ENCODE results near the gene MAP4K4. TPM values are rescaled to one million over a fixed set of nuclear protein-coding genes. Genes with fewer than 3 reads are reported as not detected.

Gene MAP4K4
- total RNA-seq, 4 donors from 2014 or later = 79.3 to 104 (median 95.0) TPM

DNA sequence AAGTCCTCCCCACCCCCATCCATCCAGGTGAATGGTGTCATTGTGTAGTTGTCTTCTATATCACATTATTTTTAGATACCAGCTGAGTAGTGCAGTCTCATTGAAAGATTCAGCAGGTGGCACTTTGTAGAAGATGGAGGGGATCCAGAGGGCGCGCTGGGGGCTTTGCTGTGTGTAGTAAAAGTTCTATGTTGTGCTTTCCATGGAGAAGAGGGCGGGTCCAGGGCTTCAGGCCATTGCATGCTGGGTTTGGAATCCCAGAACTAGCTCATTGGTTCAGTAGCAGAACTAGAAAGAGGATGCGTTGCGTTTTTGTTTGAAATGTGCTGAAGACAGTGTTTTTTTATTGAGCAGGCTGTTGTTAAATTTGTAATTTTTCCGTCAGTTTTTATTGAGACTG, 120.0 kb downstream of the MAP4K4 start:
- TF ChIP-seq, protein P1, sequence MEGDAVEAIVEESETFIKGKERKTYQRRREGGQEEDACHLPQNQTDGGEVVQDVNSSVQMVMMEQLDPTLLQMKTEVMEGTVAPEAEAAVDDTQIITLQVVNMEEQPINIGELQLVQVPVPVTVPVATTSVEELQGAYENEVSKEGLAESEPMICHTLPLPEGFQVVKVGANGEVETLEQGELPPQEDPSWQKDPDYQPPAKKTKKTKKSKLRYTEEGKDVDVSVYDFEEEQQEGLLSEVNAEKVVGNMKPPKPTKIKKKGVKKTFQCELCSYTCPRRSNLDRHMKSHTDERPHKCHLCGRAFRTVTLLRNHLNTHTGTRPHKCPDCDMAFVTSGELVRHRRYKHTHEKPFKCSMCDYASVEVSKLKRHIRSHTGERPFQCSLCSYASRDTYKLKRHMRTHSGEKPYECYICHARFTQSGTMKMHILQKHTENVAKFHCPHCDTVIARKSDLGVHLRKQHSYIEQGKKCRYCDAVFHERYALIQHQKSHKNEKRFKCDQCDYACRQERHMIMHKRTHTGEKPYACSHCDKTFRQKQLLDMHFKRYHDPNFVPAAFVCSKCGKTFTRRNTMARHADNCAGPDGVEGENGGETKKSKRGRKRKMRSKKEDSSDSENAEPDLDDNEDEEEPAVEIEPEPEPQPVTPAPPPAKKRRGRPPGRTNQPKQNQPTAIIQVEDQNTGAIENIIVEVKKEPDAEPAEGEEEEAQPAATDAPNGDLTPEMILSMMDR (IDR thresholded peaks at IDR 0.05; ENCODE audit: low read depth) = no peak

DNA sequence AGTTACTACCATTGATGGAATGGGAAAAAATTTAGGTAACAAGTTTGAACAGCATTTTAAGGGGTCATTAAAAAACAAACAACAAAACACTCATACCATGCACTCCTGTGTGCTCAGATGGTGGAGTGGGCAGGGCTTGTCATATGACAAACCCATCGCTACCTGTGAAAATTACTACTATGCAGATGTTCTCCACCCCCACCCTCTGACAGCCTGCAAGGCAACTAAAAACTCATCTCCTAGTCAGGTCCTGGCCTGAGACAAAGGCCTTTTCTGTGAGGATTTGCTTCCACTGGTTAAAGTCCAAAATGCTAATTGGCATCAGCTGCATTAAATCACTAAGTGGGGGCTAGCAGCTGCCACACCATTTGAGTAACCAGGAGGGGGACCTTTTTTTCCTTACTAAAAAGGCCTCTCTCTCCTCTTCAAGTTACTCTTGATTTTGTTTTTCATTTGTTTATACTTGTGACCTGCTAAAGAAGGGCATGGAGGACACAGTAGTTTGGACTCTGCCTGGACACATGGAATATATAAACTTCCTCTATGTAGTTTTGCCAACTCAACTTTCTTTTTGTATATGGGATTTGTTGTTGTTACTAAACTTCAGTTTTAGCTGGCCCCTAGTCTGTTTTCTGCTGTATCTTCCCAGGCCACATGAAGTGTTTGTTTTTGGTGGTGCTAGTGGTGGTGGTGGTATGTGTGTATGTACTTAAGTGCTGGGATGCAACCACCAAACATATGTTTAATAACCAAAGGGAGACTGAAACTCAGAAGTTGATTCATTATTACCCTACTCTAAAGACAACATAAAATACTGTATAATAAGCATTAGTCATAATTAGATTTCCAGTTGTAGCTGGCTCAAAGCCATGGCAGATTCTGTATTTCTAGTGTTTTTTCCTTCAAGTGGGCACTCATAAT, 121.3 kb downstream of the MAP4K4 start:
- TF ChIP-seq, protein P1 (IDR thresholded peaks at IDR 0.05; ENCODE audit: low read depth) = no peak

DNA sequence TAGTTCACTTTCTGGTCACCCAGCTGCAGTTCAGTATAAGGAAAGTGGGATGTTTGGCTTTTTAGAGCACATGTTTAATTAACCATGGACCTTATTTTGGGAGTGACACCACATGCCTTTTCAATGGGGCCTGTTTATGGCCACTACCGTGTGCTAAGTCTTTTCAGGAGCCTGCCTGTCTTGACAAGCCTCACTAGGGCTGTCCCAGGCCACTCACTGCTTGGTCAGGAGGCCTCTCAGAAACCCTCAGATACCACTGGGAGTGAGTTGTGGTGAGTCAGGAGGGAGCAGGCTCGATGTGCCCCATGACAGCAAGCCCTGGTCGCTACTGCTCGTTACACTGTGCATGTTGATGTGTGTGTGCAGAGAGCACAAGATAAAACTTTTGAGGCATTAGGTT, 123.0 kb downstream of the MAP4K4 start:
- TF ChIP-seq, protein P1 (IDR thresholded peaks at IDR 0.05; ENCODE audit: low read depth) = no peak

GRCh38 chr2:101821059-101821805, 123.7 kb downstream of the MAP4K4 start:
- TF ChIP-seq, protein P1 (IDR thresholded peaks at IDR 0.05; ENCODE audit: low read depth) = no peak

GRCh38 chr2:101821828-101822458, 124.4 kb downstream of the MAP4K4 start:
- TF ChIP-seq, protein P1 (IDR thresholded peaks at IDR 0.05; ENCODE audit: low read depth) = no peak

DNA sequence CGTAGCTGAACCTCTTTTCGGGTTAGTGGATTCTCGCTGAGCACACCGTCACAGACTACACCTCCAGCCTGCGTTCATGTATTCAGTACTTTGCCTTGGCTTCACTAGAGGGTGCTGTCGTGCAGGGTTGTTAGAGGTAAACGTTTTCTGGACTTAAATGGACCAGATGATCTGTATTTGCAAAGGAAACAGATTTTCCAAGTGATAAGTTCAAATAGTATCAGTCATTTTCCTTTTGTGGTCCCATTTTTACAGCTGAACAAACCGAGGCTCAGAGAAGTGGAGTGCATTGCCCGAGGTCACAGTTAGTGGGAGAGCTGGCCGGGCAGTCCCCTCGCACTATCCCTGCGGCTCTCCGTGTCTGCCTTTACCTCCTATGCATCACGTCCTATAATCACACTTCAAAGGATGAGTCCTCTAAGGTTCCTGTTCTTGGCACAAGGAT, 125.9 kb downstream of the MAP4K4 start:
- TF ChIP-seq, protein P1 (IDR thresholded peaks at IDR 0.05; ENCODE audit: low read depth) = no peak

Data from subcutaneous adipose tissue (tissue), 4 donors.